Measurements from ENCODE around the gene TLNRD1.
A peak's percentile ranks its signal among the peaks of the same experiment; 100 is the strongest.

Gene TLNRD1

GRCh38 chr15:80978685-80979329 is 21.9 kb upstream of the TLNRD1 start:
- FAIRE-seq = no peak

GRCh38 chr15:80979538-80980200 is 21.1 kb upstream of the TLNRD1 start:
- FAIRE-seq = no peak

GRCh38 chr15:80982205-80982604 is 18.5 kb upstream of the TLNRD1 start:
- no peak for FAIRE-seq

- no peak for FAIRE-seq
Measured at GRCh38 chr15:80982839-80983238, 17.9 kb upstream of the TLNRD1 start.

- no peak for FAIRE-seq
Measured at GRCh38 chr15:80984856-80985255, 15.9 kb upstream of the TLNRD1 start.

GRCh38 chr15:80985981-80986380 is 14.7 kb upstream of the TLNRD1 start:
- FAIRE-seq = no peak

GRCh38 chr15:80986487-80986886 is 14.2 kb upstream of the TLNRD1 start:
- FAIRE-seq = no peak

- FAIRE-seq = no peak
Measured at GRCh38 chr15:80988148-80988796, 12.5 kb upstream of the TLNRD1 start.

GRCh38 chr15:80989081-80989517 is 11.6 kb upstream of the TLNRD1 start:
- no peak for FAIRE-seq

GRCh38 chr15:80989518-80990478 is 10.9 kb upstream of the TLNRD1 start, which contains the start of gene MESD:
Gene MESD (minus strand): TSS chr15:80989819. CDS start chr15:80989791, 28 bp downstream.
- FAIRE-seq = peak; percentile 89

- FAIRE-seq = no peak
Measured at GRCh38 chr15:80990955-80991354, 9.8 kb upstream of the TLNRD1 start.

GRCh38 chr15:80991421-80991820 is 9.3 kb upstream of the TLNRD1 start:
- FAIRE-seq = no peak

GRCh38 chr15:80992006-80992405 is 8.7 kb upstream of the TLNRD1 start:
- FAIRE-seq = no peak

GRCh38 chr15:80992441-80992840 is 8.3 kb upstream of the TLNRD1 start:
- no peak for FAIRE-seq

- FAIRE-seq = no peak
Measured at GRCh38 chr15:80996247-80996646, 4.5 kb upstream of the TLNRD1 start.

- FAIRE-seq = no peak
Measured at GRCh38 chr15:80997692-80998091, 3.0 kb upstream of the TLNRD1 start.

GRCh38 chr15:80998251-80998650 is 2.5 kb upstream of the TLNRD1 start:
- FAIRE-seq = no peak

- FAIRE-seq = no peak
Measured at GRCh38 chr15:80999623-81000036, 1.1 kb upstream of the TLNRD1 start.

- FAIRE-seq = no peak
Measured at GRCh38 chr15:81000144-81000623, 539 bp upstream of the TLNRD1 start.

- FAIRE-seq = no peak
Measured at GRCh38 chr15:81001152-81002008, 657 bp downstream of the TLNRD1 start.

- no peak for FAIRE-seq
Measured at GRCh38 chr15:81002009-81002330, 1.2 kb downstream of the TLNRD1 start.
